PC-9 (cell line): ENCODE results near the gene APOBEC2.
"Not testable (repeated sequence)": the region's sequence is repeated elsewhere in the genome, so short reads cannot be mapped to it uniquely, and the experiment has no call there.

Source experiments
- CTCF ChIP-seq: fragments of 200-600 bp; sonication (generic); conservative IDR thresholded peaks from 2 replicates; pipeline ENCODE4 v1.6.1; 2017; ENCODE audit warnings: mixed run types, antibody characterized with exemption, mild to moderate bottlenecking, moderate library complexity
- EZH2 ChIP-seq: fragments of 200-600 bp; sonication (generic); IDR thresholded peaks from 2 replicates; pipeline ENCODE4 v1.8.0; 2017; ENCODE audit warnings: antibody characterized with exemption, low read depth

DNA sequence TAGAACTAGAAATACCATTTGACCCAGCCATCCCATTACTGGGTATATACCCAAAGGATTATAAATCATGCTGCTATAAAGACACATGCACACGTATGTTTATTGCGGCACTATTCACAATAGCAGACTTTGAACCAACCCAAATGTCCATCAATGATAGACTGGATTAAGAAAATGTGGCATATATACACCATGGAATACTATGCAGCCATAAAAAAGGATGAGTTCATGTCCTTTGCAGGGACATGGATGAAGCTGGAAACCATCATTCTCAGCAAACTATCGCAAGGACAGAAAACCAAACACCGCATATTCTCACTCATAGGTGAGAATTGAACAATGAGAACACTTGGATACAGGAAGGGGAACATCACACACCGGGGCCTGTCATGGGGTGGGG, 37.1 kb upstream of the APOBEC2 start:
- TF ChIP-seq CTCF, EZH2: not testable (repeated sequence)
